Fibroblast of skin of back (primary cell): ENCODE data around the gene HECTD4.
"Not testable (repeated sequence)": the region's sequence is repeated elsewhere in the genome, so short reads cannot be mapped to it uniquely, and the experiment has no call there.

Experiments used
- DNase-seq: peaks from one replicate; pipeline ENCODE4 v3.0.0-alpha.2; 2013

The HECTD4 gene

GRCh38 chr12:112256780-112257179 lies 125.5 kb downstream of the HECTD4 start:
- no peak for DNase-seq

- no peak for DNase-seq
Measured at GRCh38 chr12:112252184-112252583, 130.0 kb downstream of the HECTD4 start.

- not testable (repeated sequence) for DNase-seq
Measured at GRCh38 chr12:112244902-112245301, 137.3 kb downstream of the HECTD4 start.

GRCh38 chr12:112243255-112244110 lies 138.7 kb downstream of the HECTD4 start:
- DNase-seq = no peak

- DNase-seq = no peak
Measured at GRCh38 chr12:112241176-112241575, 141.1 kb downstream of the HECTD4 start.

GRCh38 chr12:112239881-112240280 lies 142.3 kb downstream of the HECTD4 start:
- DNase-seq = no peak

GRCh38 chr12:112239020-112239419 lies 143.2 kb downstream of the HECTD4 start:
- DNase-seq = no peak

- no peak for DNase-seq
Measured at GRCh38 chr12:112238441-112238840, 143.8 kb downstream of the HECTD4 start.

GRCh38 chr12:112236786-112237185 lies 145.4 kb downstream of the HECTD4 start:
- no peak for DNase-seq

GRCh38 chr12:112236386-112236785 lies 145.8 kb downstream of the HECTD4 start:
- DNase-seq = no peak

GRCh38 chr12:112234303-112234702 lies 147.9 kb downstream of the HECTD4 start:
- DNase-seq = no peak

- DNase-seq = no peak
Measured at GRCh38 chr12:112233242-112233641, 149.0 kb downstream of the HECTD4 start.

- no peak for DNase-seq
Measured at GRCh38 chr12:112230136-112230535, 152.1 kb downstream of the HECTD4 start.

GRCh38 chr12:112226768-112227167 lies 155.5 kb downstream of the HECTD4 start:
- DNase-seq = no peak

GRCh38 chr12:112220628-112221027 lies 161.6 kb downstream of the HECTD4 start:
- not testable (repeated sequence) for DNase-seq

- DNase-seq = peak; percentile 13
Measured at GRCh38 chr12:112219195-112219594, 163.0 kb downstream of the HECTD4 start.

- peak; percentile 28 for DNase-seq
Measured at GRCh38 chr12:112218150-112218549, 164.1 kb downstream of the HECTD4 start.

GRCh38 chr12:112217647-112218046 lies 164.6 kb downstream of the HECTD4 start:
- no peak for DNase-seq

GRCh38 chr12:112216223-112216622 lies 166.0 kb downstream of the HECTD4 start:
- DNase-seq = no peak

- DNase-seq = no peak
Measured at GRCh38 chr12:112214064-112214463, 168.2 kb downstream of the HECTD4 start.

- no peak for DNase-seq
Measured at GRCh38 chr12:112208301-112208910, 173.8 kb downstream of the HECTD4 start.

GRCh38 chr12:112207397-112207924 lies 174.8 kb downstream of the HECTD4 start:
- no peak for DNase-seq

- no peak for DNase-seq
Measured at GRCh38 chr12:112206944-112207343, 175.3 kb downstream of the HECTD4 start.

- DNase-seq = no peak
Measured at GRCh38 chr12:112199136-112199535, 183.1 kb downstream of the HECTD4 start.
